Middle frontal gyrus (tissue), 1 donor: ENCODE data around the gene RTN1.

Experiments
- DNase-seq: peaks from one replicate; pipeline ENCODE4 v3.0.0-alpha.2; 2015; ENCODE audit warnings: low spot score; ENCODE audit errors: extremely low spot score

The RTN1 gene, protein sequence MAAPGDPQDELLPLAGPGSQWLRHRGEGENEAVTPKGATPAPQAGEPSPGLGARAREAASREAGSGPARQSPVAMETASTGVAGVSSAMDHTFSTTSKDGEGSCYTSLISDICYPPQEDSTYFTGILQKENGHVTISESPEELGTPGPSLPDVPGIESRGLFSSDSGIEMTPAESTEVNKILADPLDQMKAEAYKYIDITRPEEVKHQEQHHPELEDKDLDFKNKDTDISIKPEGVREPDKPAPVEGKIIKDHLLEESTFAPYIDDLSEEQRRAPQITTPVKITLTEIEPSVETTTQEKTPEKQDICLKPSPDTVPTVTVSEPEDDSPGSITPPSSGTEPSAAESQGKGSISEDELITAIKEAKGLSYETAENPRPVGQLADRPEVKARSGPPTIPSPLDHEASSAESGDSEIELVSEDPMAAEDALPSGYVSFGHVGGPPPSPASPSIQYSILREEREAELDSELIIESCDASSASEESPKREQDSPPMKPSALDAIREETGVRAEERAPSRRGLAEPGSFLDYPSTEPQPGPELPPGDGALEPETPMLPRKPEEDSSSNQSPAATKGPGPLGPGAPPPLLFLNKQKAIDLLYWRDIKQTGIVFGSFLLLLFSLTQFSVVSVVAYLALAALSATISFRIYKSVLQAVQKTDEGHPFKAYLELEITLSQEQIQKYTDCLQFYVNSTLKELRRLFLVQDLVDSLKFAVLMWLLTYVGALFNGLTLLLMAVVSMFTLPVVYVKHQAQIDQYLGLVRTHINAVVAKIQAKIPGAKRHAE

GRCh38 chr14:59870277-59871165 is at the start of gene RTN1:
TSS of gene RTN1 (minus strand) at chr14:59870776. CDS start at chr14:59870630, 146 bp downstream.
- DNase-seq: peak; percentile 45

GRCh38 chr14:59920378-59920683 is 49.8 kb upstream of the RTN1 start:
- no peak for DNase-seq

DNA sequence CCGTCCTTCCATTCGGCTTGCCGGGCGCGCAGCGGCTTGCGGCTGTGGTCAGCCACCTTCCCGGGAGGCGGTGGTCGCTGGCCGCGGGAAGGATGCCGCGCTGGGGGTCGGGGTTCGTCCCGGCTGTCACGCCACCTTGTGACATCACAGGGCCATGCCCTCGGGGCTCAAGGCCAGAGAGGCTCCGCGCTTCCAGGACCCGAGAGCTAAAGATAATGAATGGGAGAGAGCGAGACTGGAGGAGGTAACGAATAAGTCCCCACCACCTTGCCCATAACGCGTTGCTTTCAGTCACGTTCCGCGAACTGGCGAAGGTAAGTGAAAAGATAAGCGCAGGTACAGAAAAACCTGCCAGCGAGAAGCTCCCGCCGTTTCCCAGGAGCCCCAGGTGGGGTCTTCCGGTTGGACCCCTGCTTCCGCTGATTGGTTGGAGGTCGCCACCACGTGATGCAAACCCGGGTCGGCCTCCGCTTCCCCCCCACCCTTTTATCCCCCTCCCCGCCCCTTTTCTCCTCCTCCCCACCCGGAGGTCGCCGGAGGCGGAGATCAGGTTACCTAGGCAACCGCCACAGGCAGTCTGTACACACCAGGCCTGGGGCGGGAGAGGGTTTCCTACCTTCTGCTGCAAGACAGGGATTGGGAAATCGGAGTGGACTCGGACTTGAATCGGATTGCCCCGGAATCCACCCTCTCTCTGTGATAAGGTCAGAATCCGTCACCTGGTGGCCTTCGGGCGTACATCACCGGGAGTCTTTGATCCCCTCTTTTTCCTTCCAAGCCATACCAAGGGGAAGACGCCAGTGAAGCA is 49.2 kb upstream of the RTN1 start, which contains the start of gene LRRC9:
TSS of gene LRRC9 (plus strand) at position 575 of the 808 bp plus-strand sequence.
- no peak for DNase-seq

DNA sequence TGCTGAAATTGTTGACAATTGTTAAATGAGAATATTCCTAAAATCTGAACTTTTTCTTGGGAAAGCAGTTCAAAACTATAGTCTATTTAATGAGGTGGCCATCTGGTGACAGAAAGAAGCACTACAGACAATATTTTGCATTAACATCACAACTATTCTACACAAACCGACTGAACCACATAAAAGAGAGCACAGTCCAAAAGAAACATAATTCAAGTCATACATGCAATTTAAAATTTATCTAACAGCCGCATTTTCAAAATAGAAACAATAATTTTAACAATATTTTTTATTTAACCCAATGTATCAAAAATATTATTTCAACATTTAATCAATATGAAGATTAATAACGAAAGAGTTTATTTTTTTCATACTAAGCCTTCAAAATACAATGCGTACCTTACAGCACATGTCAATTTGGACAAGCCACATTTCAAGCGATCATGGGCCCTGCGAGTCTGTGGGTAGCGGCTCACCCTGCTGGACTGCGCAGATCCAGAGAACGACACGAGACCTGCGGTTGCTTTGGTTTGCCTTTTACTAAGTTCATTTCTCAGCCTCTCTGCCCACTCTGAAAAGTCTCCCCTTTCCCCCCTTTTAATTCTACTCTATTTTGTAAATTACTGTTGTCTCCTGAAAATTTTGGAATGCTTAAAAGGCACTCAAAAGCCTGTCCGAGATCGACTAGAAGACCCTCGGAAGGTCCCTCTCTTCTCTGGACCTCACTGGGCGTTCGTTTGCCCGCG is 48.4 kb upstream of the RTN1 start:
- DNase-seq: peak; percentile 63

- DNase-seq: no peak
These were observed 42.6 kb upstream of the RTN1 start for GRCh38 chr14:59913187-59913586.

- DNase-seq: no peak
These were observed 41.9 kb upstream of the RTN1 start for GRCh38 chr14:59912443-59912842.

DNA sequence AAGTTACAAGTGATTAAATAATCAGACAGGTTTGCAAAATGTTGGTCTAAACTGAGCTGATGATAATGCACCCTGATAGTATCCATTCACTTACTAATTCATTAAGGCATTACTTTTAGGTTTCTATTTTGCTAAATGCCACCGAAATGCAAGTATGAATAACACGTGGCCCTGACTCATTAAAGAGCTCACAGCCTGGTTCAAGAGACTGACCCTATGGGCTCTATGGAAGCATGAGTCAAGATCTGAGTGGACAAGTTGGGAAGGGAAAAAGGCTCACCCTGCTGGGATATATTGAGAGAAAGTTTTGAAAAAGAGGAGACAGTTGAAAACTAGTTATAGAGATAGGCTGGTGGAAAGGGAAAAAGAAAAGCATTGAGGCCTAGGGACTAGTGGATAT is 34.6 kb upstream of the RTN1 start:
- DNase-seq: no peak

DNA sequence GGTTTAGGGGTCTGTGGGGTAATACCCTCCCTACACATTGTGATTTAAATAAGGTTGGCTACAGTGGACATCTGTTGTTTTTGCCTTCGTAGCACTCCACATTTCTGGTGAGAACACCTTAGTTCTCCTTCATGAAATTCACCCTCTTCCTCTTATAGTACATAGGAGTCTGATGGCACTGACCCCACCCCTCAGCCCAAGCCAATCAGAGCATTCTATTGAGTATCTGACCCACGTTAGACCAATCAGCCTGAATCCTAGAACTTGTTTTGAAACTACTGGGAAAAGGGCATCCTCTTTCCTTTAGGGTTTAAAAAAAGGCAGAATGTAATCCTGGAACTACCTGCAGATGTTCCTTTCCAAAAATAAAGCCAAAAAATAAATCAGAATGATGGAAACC is 33.6 kb upstream of the RTN1 start:
- DNase-seq: no peak

DNA sequence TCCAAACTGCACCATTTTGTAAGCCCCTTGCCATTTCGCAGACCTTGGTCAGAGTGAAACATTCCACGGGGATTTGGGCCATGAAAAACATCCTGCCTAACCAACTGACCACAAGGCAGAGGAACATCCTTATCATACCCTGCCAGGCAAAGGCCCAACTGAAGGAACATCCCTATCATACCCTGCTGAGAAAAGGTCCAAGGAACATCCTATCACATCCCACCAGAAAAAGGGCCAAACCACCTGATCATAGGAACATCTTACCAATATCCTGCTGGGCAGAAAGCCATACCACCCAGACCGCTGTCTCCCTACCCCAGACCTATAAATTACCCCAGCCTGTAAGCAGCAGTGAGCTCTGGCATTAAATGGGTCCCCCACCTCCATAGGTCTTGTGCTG is 30.0 kb upstream of the RTN1 start:
- no peak for DNase-seq

GRCh38 chr14:59897757-59898383 is 27.3 kb upstream of the RTN1 start:
- DNase-seq: no peak

- DNase-seq: no peak
These were observed 25.1 kb upstream of the RTN1 start for GRCh38 chr14:59895721-59896120.

DNA sequence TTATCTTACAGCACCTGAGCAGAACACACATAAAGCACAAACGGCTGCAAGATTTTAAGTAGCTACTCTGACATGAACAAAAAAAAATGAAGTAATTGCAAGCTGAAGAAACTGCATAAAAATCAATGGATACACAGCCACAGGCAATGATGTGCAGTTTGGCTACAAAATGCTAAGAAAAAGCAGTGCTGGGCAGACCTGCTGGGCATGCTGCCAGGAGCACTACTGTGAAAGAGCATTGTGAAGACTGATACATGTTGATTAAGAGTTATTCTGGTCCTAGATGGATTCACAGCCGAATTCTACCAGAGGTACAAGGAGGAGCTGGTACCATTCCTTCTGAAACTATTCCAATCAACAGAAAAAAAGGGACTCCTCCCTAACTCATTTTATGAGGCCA is 20.1 kb upstream of the RTN1 start:
- no peak for DNase-seq

DNA sequence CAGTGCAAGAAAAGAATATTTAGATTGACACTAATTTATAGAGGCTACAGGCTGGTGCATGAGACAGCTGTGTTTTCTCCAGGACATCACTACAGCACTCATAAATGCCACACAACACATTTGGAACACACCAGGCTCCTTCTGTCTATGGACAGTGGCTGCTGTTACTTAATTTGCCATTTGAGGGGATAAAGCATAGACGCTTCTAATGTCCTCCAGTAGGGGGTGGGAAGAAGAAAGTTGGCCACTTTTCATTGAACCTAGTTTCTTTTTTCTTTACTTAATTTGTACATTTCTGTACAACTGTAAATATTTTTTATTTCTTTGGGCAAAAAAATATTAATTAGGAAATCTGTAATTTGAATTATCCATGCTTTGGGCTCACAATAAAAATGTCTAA is 12.4 kb upstream of the RTN1 start:
- no peak for DNase-seq

GRCh38 chr14:59871166-59871495 is 555 bp upstream of the RTN1 start:
- no peak for DNase-seq

DNA sequence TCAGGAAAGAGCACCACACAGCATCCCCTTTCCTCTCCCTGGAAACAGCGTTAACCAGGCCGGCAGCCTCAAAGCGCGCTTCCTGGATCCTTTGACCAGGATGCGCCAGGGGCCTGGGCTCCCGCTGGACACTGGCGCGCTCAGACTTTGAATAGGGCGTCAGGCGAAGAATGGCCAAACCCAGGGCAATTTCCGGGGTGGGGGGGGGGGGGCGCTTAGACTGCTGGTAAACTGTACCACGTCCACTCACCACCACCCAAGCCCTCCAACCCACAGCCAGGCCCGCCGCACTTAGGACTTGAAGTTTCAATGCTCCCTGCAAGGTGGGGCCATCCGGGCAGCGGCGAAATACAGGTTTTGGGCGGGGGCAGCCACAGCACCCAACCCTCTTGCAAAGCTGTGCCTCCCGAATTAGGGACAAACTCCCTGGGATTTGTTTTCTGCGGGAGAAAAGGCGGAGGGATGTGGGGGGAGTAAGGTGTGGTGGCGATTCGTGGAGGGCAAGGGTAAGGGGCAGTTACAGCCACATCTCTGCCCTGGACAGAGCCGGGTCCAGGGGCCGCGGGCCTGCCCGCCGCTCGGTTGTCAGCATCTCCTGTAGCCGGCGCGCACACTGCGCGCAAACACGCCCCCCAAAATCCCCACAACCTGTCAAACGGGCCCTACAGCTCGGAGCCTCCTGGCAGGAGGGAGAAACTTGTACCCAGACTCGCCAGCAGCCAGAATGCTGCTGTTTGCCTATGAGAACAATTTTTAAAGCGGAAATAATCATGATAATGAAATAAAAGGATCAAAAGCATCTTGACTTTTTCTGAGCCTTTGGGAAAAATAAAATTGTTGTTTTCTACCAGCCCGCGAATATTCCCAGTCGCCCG is 958 bp downstream of the RTN1 start:
- DNase-seq: no peak

DNA sequence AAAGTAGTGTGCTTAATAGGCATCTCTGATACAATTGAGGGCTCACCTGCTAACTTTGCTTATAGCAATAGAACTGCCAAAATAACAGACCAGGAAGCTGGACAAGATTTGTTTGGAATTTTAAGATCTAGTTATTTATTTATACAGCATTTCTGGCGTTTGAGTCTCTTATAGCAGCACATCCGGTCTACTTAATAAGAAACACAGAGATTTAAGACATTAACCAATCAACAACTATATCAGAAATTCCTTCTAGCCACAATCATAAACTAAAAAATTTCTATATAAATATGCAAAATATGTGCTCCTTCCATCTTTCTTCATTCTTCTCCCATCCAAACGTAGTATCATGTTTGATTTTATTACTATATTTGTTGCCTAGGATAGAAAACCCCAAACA is 2.6 kb downstream of the RTN1 start:
- DNase-seq: no peak

- no peak for DNase-seq
These were observed 6.6 kb downstream of the RTN1 start for GRCh38 chr14:59863806-59864525.

GRCh38 chr14:59857328-59857727 is 13.2 kb downstream of the RTN1 start:
- no peak for DNase-seq
